GM12872 (cell line): Measurements from ENCODE around the gene SAMM50.

Source experiments
- CTCF ChIP-seq: IDR thresholded peaks from 3 replicates; pipeline ENCODE4 v1.5.1; 2011; ENCODE audit warnings: low read depth, mild to moderate bottlenecking, low read length, moderate library complexity; ENCODE audit not compliant: insufficient read depth

The SAMM50 gene

DNA sequence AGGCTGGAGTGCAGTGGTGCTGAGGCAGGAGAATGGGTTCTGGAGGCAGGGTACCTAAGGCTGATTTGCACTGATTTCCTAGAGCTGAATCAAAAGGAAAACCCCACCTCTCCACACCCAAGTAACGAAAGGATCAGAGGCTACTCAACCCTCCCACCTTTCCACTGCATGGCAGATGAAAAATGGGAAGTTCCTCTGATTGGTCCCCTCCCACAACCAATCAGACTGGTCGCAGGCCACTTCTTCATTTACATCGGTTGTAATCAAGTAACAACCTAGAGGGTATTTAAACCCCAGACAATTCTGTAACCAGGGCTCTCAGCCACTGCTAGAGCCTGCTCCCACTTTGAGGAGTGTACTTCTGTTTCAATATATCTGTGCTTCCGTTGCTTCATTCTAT, 50.3 kb downstream of the SAMM50 start:
- TF ChIP-seq CTCF: no peak

GRCh38 chr22:44012162-44012561, 56.9 kb downstream of the SAMM50 start:
- TF ChIP-seq CTCF: no peak

DNA sequence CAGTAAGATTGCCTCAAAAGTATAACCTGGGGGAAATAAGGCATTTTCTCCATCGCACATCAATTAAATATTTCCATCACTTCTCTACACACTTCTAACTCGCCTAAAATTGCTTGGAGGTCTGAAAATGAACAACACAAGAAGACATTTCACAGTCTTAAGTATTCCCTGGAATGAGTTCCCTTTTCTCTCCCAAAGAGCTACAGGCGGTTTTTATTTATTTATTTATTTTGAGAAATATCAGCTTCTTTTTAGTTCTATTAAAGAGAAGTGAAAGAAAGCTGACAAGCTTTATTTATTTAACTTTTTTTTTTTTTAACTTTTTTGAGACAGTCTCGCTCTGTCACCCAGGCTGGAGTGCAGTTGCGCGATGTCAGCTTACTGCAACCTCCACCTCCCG, 57.3 kb downstream of the SAMM50 start:
- TF ChIP-seq CTCF: no peak

GRCh38 chr22:44014241-44014640, 59.0 kb downstream of the SAMM50 start:
- TF ChIP-seq CTCF: no peak

- no peak for TF ChIP-seq CTCF
Observed at GRCh38 chr22:44018594-44018993, 63.4 kb downstream of the SAMM50 start.

DNA sequence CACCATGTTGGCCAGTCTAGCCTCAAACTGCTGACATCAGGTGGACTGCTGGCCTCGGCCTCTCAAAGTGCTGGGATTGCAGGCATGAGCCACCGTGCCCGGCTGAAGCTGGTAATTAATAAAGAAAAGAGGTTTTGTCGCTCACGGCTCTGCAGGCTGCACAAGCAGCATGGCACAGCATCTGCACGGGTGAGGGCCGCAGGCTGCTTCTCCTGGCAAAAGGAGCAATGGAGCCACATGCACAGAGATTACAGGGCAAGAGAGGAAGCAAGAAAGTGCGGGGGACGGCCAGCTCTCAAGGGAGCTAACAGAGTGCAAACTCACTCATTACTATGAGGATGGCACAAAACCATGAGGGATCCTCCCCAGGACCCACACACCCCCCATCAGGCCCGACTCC, 64.2 kb downstream of the SAMM50 start:
- TF ChIP-seq CTCF: no peak

DNA sequence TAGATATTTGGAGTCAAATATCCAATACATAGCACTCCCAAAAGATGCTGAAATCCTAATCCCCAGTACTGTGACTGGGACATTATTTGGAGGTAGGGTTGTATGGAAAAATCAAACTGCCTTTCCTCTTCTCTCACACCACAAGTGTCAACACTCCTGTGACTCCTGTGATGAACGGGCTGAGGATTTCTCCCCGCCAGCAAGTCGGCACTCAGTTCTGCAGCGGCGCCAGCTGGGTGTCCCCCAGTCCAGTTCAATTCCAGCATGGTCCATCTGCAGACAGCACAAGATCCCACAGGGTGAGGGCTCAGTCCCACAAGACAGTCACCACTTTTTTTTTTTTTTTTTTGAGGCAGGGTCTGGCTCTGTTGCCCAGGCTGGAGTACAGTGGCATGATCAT, 64.6 kb downstream of the SAMM50 start:
- no peak for TF ChIP-seq CTCF

- no peak for TF ChIP-seq CTCF
Observed at GRCh38 chr22:44020981-44021380, 65.7 kb downstream of the SAMM50 start.
